GM21576 (cell line): Measurements from ENCODE around the gene TBCD.

ENCODE experiments used
- ATAC-seq: cut with Tn5 transposase; IDR thresholded peaks from one replicate; pipeline ENCODE4 v1.9.1; 2021; ENCODE audit warnings: mild to moderate bottlenecking, moderate library complexity; ENCODE audit not compliant: unreplicated experiment

Gene TBCD

GRCh38 chr17:82751571-82752370, at the start of gene TBCD:
Gene TBCD, plus strand, starts transcription at chr17:82752065. Its CDS starts 129 bp downstream, at chr17:82752194.
- ATAC-seq = peak; percentile 68

- ATAC-seq = no peak
Observed at GRCh38 chr17:82702231-82702927, 49.5 kb upstream of the TBCD start.

- no peak for ATAC-seq
Observed at GRCh38 chr17:82703036-82703745, 48.7 kb upstream of the TBCD start.

GRCh38 chr17:82703935-82704865, 47.7 kb upstream of the TBCD start:
- ATAC-seq = no peak

GRCh38 chr17:82704886-82705285, 47.0 kb upstream of the TBCD start:
- no peak for ATAC-seq

GRCh38 chr17:82705756-82706155, 46.1 kb upstream of the TBCD start:
- ATAC-seq = no peak

- no peak for ATAC-seq
Observed at GRCh38 chr17:82709024-82709675, 42.7 kb upstream of the TBCD start.

GRCh38 chr17:82709676-82710498, 42.0 kb upstream of the TBCD start:
- no peak for ATAC-seq

- ATAC-seq = no peak
Observed at GRCh38 chr17:82710499-82711232, 41.2 kb upstream of the TBCD start.

GRCh38 chr17:82713071-82713723, 38.7 kb upstream of the TBCD start:
- ATAC-seq = no peak

GRCh38 chr17:82716203-82717010, 35.5 kb upstream of the TBCD start, which contains the start of gene FN3KRP:
Gene FN3KRP, plus strand, starts transcription at chr17:82716706. Its CDS starts 50 bp downstream, at chr17:82716756.
- ATAC-seq = peak; percentile 72

GRCh38 chr17:82718986-82719685, 32.7 kb upstream of the TBCD start:
- no peak for ATAC-seq

GRCh38 chr17:82720204-82720603, 31.7 kb upstream of the TBCD start:
- no peak for ATAC-seq

- no peak for ATAC-seq
Observed at GRCh38 chr17:82722341-82723013, 29.4 kb upstream of the TBCD start.

- no peak for ATAC-seq
Observed at GRCh38 chr17:82723169-82723807, 28.6 kb upstream of the TBCD start.
